H7 (cell line): Measurements from ENCODE around the gene DPP4. TPM values are rescaled to one million over a fixed set of nuclear protein-coding genes. Genes with fewer than 3 reads are reported as not detected.

ENCODE experiments used
- DNase-seq: peaks from one replicate; pipeline ENCODE4 v3.0.0; 2012
- H3K27me3 ChIP-seq: 2 replicates; pipeline ENCODE4 v1.6.0; 2011; ENCODE audit warnings: mild to moderate bottlenecking, low read length; ENCODE audit not compliant: control insufficient read depth, insufficient read depth
- H3K36me3 ChIP-seq: replicated peaks from 2 replicates; pipeline ENCODE4 v1.5.1; 2011; ENCODE audit warnings: low read length; ENCODE audit not compliant: control insufficient read depth, insufficient read depth
- H3K4me3 ChIP-seq: 2 replicates; pipeline ENCODE4 v1.5.1; 2011; ENCODE audit warnings: low read depth, mild to moderate bottlenecking, control low read depth, low read length, moderate library complexity; ENCODE audit not compliant: insufficient read depth
- total RNA-seq: library from RNA; depleted of rRNA; stranded (reverse); fragments of >200 nt; shearing (Covaris generic); gene quantifications from 2 replicates; pipeline ENCODE4 v1.2.3, GENCODE V29; 2014; rRNA removed

Gene DPP4
- 1.6 and 4.3 TPM in 2 replicates for total RNA-seq

GRCh38 chr2:162073888-162074631, at the start of gene DPP4:
DPP4 (minus strand) TSS chr2:162074215; CDS start chr2:162073981, 234 bp downstream.
- Histone ChIP-seq H3K36me3 (no peaks in the 10 kb centered on the region), H3K4me3 (peak within 1 kb of the TSS; percentile 66), H3K27me3 (peaks cover 17% of the 10 kb centered on the region)
- DNase-seq, result peak; percentile 86

- H3K36me3 ChIP-seq, result no peaks in the 10 kb centered on the region
Measured at GRCh38 chr2:162118166-162119031, 44.4 kb upstream of the DPP4 start.

GRCh38 chr2:162116352-162116751, 42.3 kb upstream of the DPP4 start:
- no peak for DNase-seq
- H3K36me3 ChIP-seq, result no peaks in the 10 kb centered on the region
- H3K27me3 ChIP-seq, result no peaks in the 10 kb centered on the region
- H3K4me3 ChIP-seq, result no peak overlapping the region

More at GRCh38 chr2:162118166-162119031, 44.4 kb upstream of the DPP4 start:
- H3K4me3 ChIP-seq, result no peak overlapping the region
- no peaks in the 10 kb centered on the region for H3K27me3 ChIP-seq
- DNase-seq, result no peak

- Histone ChIP-seq H3K4me3 (no peak overlapping the region), H3K36me3 (no peaks in the 10 kb centered on the region), H3K27me3 (no peaks in the 10 kb centered on the region)
- DNase-seq, result no peak
Measured at GRCh38 chr2:162115076-162115475, 41.1 kb upstream of the DPP4 start.

GRCh38 chr2:162114271-162114670, 40.3 kb upstream of the DPP4 start:
- DNase-seq, result no peak
- no peak overlapping the region for H3K4me3 ChIP-seq
- H3K36me3 ChIP-seq, result no peaks in the 10 kb centered on the region
- H3K27me3 ChIP-seq, result no peaks in the 10 kb centered on the region

GRCh38 chr2:162113776-162114168, 39.8 kb upstream of the DPP4 start:
- H3K36me3 ChIP-seq, result no peaks in the 10 kb centered on the region
- DNase-seq, result no peak
- no peaks in the 10 kb centered on the region for H3K27me3 ChIP-seq
- H3K4me3 ChIP-seq, result no peak overlapping the region

GRCh38 chr2:162113088-162113775, 39.2 kb upstream of the DPP4 start:
- Histone ChIP-seq H3K36me3 (no peaks in the 10 kb centered on the region), H3K4me3 (no peak overlapping the region), H3K27me3 (no peaks in the 10 kb centered on the region)
- no peak for DNase-seq

- Histone ChIP-seq H3K36me3 (no peaks in the 10 kb centered on the region), H3K4me3 (no peak overlapping the region), H3K27me3 (no peaks in the 10 kb centered on the region)
- no peak for DNase-seq
Measured at GRCh38 chr2:162111958-162112850, 38.2 kb upstream of the DPP4 start.

- H3K4me3 ChIP-seq, result no peak overlapping the region
- no peak for DNase-seq
- no peaks in the 10 kb centered on the region for H3K36me3 ChIP-seq
- H3K27me3 ChIP-seq, result no peaks in the 10 kb centered on the region
Measured at GRCh38 chr2:162107361-162107901, 33.4 kb upstream of the DPP4 start.

GRCh38 chr2:162106746-162107145, 32.7 kb upstream of the DPP4 start:
- Histone ChIP-seq H3K27me3 (no peaks in the 10 kb centered on the region), H3K36me3 (no peaks in the 10 kb centered on the region), H3K4me3 (no peak overlapping the region)
- DNase-seq, result no peak

- no peaks in the 10 kb centered on the region for H3K36me3 ChIP-seq
- DNase-seq, result no peak
- no peaks in the 10 kb centered on the region for H3K27me3 ChIP-seq
- no peak overlapping the region for H3K4me3 ChIP-seq
Measured at GRCh38 chr2:162106146-162106551, 32.1 kb upstream of the DPP4 start.

GRCh38 chr2:162103443-162104009, 29.5 kb upstream of the DPP4 start:
- Histone ChIP-seq H3K27me3 (no peaks in the 10 kb centered on the region), H3K36me3 (no peaks in the 10 kb centered on the region), H3K4me3 (no peak overlapping the region)
- DNase-seq, result no peak

- no peaks in the 10 kb centered on the region for H3K27me3 ChIP-seq
- H3K4me3 ChIP-seq, result no peak overlapping the region
- H3K36me3 ChIP-seq, result no peaks in the 10 kb centered on the region
- no peak for DNase-seq
Measured at GRCh38 chr2:162100579-162100978, 26.6 kb upstream of the DPP4 start.
